Stomach (tissue), 9 donors: ENCODE results near the gene CAPN12. TPM values are rescaled to one million over a fixed set of nuclear protein-coding genes. Genes with fewer than 3 reads are reported as not detected.

Source experiments
- DNase-seq, 2 donors: peaks; one replicate each; pipeline versions ENCODE4 v3.0.0 to v3.0.0-alpha.2; 2013 to 2019
- H3K27ac ChIP-seq, 5 donors: fragments of 200-600 bp in 4 of 5; sonication (generic) in 4 of 5; one replicate each; pipeline ENCODE4 v1.5.1; 2013 to 2019; ENCODE audit warnings: mild to moderate bottlenecking in 1 of 5, moderate library complexity in 1 of 5
- H3K27me3 ChIP-seq, 3 donors: fragments of 200-600 bp; sonication (generic); one replicate each; pipeline ENCODE4 v1.5.1; 2017 to 2019; ENCODE audit warnings: mixed run types in 1 of 3
- H3K36me3 ChIP-seq, 4 donors: fragments of 200-600 bp; sonication (generic); 1 replicate in 3 of 4; 2 replicates in 1 of 4; pipeline ENCODE4 v1.5.1; 2016 to 2019
- H3K4me1 ChIP-seq, 4 donors: fragments of 200-600 bp; sonication (generic); one replicate each; pipeline ENCODE4 v1.5.1; 2016 to 2019
- H3K4me3 ChIP-seq, 4 donors: fragments of 200-600 bp; sonication (generic) in 3 of 4; one replicate each; pipeline ENCODE4 v1.5.1; 2016 to 2019; ENCODE audit warnings: mild to moderate bottlenecking in 1 of 4
- H3K9me3 ChIP-seq, 4 donors: fragments of 200-600 bp; sonication (generic); one replicate each; pipeline ENCODE4 v1.5.1; 2016 to 2019
- EP300 ChIP-seq: sonication (generic); formaldehyde crosslinking; IDR thresholded peaks from one replicate; pipeline ENCODE4 v1.6.1; 2017; ENCODE audit warnings: antibody characterized with exemption
- POLR2A ChIP-seq, 4 donors: fragments of 450-650 bp; IDR thresholded peaks; one replicate each; pipeline ENCODE4 v1.6.1; 2016; ENCODE audit warnings: antibody characterized with exemption in 4 of 4, control low read depth in 2 of 4, mild to moderate bottlenecking in 1 of 4, moderate library complexity in 1 of 4
- POLR2AphosphoS5 ChIP-seq, 3 donors: sonication (generic); formaldehyde crosslinking; IDR thresholded peaks; one replicate each; pipeline ENCODE4 v1.6.1; 2016; ENCODE audit warnings: antibody characterized with exemption in 3 of 3
- WGBS, 5 donors: extraction: QIAGEN DNeasy Blood & Tissue Kit in 3 of 5; methylation state at CpG; one replicate each; pipeline versions ENCODE4 v1.1.5 to v1.1.7; 2013 to 2018; 5-methylcytosine and 5-hydroxymethylcytosine counted together
- intact Hi-C: fragments of 100-400 bp; cut with DNase I; formaldehyde crosslinking; loops from one replicate; pipeline ENCODE4 v1.15.1; 2023; ENCODE audit warnings: low total_unique reads
- polyA plus RNA-seq, 3 donors: library from polyadenylated mRNA; stranded (reverse); fragments of 200-250 nt; gene quantifications; one replicate each; pipeline ENCODE4 v1.2.3, GENCODE V29; 2013
- total RNA-seq, 5 donors: library from RNA; depleted of rRNA; stranded (reverse); fragments of >200 nt; gene quantifications; one replicate each; pipeline versions ENCODE4 v1.1.0 to v1.2.3, GENCODE V29; 2014 to 2016
- TF ChIP-seq, protein P1 (sequence below), 7 experiments: fragments of 450-650 bp in 4 of 7; fragments of 200-600 bp in 3 of 7; sonication (generic) in 3 of 7; IDR thresholded peaks; one replicate each; pipeline ENCODE4 v1.5.1; 2016 to 2019; ENCODE audit warnings: antibody characterized with exemption in 7 of 7, control low read depth in 2 of 7, mild to moderate bottlenecking in 1 of 7
- donor health status: healthy with polysubstance abuse.
- donor health status: Bipolar disorder and iron deficiency.
- donor health status: healthy.

The CAPN12 gene
- total and polyA plus RNA-seq, 8 donors = 1.2 to 33.3 (median 5.6) TPM

DNA sequence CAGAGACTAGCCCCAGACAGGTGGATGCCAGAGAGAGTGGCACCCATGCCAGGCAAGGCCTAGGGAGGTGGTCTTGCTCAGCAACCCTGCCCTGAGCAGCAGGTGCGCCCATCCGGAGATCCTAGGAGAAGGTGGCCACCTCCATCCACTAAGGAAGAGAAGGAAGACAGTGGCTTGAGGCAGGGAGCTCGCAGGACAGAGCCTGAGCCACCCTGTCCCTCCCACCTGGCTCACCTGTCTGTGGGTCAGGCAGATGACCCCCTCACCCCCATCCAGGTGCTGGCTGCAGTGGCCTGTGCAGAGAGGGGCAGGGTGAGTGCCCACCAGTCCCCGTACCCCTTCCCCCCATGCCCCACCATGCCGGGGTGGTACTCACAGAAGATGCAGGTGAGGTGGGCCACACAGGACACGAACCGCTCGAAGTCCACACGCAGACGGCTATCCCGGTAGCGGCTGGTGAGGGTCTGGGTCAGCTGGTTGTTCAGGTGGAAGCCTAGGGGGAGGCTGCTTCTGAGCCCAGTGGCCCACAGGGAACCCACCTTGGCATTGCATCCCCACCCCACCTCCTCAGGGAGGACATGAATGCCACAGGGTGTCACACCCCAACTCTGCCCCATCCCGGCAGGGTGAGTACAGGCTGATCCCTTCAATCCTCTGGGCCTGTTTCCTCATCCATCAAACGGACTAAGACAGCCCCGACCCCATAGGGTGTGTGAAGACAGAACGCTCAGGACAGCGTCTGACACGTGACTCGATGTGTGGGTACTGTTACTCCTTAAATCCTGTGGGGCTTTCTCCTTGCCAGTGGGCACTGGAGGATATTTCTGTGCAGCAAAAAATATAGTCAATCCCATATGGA is 13.3 kb downstream of the CAPN12 start:
- no peak for TF ChIP-seq EP300
- Histone ChIP-seq H3K4me3 (no peak overlapping the region), H3K27ac (peak overlapping the region; percentile 81 to 93 (median 84)), H3K4me1 (peaks cover 32 to 82% (median 65%) of the 10 kb centered on the region in 4 donors), H3K27me3 (no peaks in the 10 kb centered on the region), H3K9me3 (no peaks in the 10 kb centered on the region), H3K36me3 (peaks cover 46 to 59% (median 58%) of the 10 kb centered on the region in 4 donors)
- WGBS, 5 donors = 65 to 82% (median 79%) methylated on average over 14 to 19 of the region's 19 CpGs
- intact Hi-C loops = no loop called here
- peak in 1 of 2 donors; percentile 17 for DNase-seq

DNA sequence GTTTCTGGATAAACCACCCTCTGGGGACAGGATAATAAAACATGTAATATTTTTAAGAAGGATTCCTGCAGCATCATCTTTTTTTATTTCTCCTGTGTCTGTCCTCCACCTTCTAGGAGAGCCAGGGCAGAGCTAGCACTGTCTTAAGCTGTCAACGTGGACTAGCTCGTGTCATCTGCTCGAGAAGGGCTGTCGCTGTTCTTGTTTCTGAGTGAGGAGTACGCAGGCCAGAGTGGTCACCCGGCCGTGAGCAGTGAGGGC is 13.9 kb downstream of the CAPN12 start:
- Histone ChIP-seq H3K27ac (peak overlapping the region; percentile 81 to 93 (median 84)), H3K9me3 (no peaks in the 10 kb centered on the region), H3K27me3 (no peaks in the 10 kb centered on the region), H3K4me3 (no peak overlapping the region), H3K4me1 (peaks cover 32 to 80% (median 66%) of the 10 kb centered on the region in 4 donors), H3K36me3 (peaks cover 51 to 65% (median 64%) of the 10 kb centered on the region in 4 donors)
- intact Hi-C loops = no loop called here
- WGBS, 5 donors = 79 to 85% (median 83%) methylated on average over 7 of the region's 7 CpGs
- no peak for TF ChIP-seq EP300
- no peak for TF ChIP-seq POLR2A (IDR thresholded peaks at IDR 0.05)
- TF ChIP-seq, protein P1, sequence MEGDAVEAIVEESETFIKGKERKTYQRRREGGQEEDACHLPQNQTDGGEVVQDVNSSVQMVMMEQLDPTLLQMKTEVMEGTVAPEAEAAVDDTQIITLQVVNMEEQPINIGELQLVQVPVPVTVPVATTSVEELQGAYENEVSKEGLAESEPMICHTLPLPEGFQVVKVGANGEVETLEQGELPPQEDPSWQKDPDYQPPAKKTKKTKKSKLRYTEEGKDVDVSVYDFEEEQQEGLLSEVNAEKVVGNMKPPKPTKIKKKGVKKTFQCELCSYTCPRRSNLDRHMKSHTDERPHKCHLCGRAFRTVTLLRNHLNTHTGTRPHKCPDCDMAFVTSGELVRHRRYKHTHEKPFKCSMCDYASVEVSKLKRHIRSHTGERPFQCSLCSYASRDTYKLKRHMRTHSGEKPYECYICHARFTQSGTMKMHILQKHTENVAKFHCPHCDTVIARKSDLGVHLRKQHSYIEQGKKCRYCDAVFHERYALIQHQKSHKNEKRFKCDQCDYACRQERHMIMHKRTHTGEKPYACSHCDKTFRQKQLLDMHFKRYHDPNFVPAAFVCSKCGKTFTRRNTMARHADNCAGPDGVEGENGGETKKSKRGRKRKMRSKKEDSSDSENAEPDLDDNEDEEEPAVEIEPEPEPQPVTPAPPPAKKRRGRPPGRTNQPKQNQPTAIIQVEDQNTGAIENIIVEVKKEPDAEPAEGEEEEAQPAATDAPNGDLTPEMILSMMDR (IDR thresholded peaks at IDR 0.05) = no peak
- TF ChIP-seq POLR2AphosphoS5 (IDR thresholded peaks at IDR 0.05) = no peak
- DNase-seq = no peak

DNA sequence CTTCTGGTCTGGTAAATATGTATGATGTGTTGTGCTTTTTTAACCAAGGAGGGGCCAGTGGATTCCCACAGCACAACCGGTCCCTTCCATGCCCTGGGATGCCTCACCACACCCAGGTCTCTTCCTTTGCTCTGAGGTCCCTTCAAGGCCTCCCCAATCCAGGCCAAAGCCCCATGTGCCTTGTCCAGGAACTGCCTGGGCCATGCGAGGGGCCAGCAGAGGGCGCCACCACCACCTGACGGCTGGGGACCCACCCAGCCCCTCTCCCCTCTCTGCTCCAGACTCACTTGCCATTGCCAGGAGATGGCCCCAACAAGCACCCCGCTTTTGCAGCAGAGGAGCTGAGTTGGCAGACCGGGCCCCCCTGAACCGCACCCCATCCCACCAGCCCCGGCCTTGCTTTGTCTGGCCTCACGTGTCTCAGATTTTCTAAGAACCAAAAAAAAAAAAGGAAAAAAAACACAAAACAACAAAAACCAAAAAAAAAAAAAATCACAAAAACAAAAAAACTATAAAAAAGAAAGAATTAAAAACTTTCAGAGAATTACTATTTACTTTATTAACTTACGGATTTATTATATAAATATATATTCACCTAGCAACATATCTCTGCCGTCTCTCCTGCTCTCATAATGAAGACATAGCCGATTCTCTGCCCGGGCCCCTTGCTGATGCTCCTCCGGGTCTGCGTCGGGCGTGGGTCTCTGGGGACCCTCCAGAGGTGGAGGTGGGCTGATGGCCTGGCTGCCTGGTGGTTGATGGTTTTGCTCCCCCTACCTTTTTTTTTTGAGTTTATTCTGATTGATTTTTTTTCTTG is 14.4 kb downstream of the CAPN12 start:
- Histone ChIP-seq H3K4me3 (no peak overlapping the region), H3K36me3 (peaks cover 56 to 70% (median 69%) of the 10 kb centered on the region in 4 donors), H3K27ac (peak overlapping the region; percentile 50 to 93 (median 84)), H3K9me3 (no peaks in the 10 kb centered on the region), H3K4me1 (peaks cover 32 to 75% (median 61%) of the 10 kb centered on the region in 4 donors), H3K27me3 (no peaks in the 10 kb centered on the region)
- intact Hi-C loops = no loop called here
- 67 to 70% (median 70%) methylated on average over 16 to 17 of the region's 17 CpGs for WGBS, 5 donors
- TF ChIP-seq POLR2A (IDR thresholded peaks at IDR 0.05) = no peak
- TF ChIP-seq EP300 = no peak
- peak in 1 of 3 donors; percentile 39 for TF ChIP-seq POLR2AphosphoS5 (IDR thresholded peaks at IDR 0.05)
- TF ChIP-seq, protein P1 (IDR thresholded peaks at IDR 0.05) = peak in 5 of 7 experiments; percentile 54 to 88 (median 69)
- peak; percentile 77 to 88 for DNase-seq

DNA sequence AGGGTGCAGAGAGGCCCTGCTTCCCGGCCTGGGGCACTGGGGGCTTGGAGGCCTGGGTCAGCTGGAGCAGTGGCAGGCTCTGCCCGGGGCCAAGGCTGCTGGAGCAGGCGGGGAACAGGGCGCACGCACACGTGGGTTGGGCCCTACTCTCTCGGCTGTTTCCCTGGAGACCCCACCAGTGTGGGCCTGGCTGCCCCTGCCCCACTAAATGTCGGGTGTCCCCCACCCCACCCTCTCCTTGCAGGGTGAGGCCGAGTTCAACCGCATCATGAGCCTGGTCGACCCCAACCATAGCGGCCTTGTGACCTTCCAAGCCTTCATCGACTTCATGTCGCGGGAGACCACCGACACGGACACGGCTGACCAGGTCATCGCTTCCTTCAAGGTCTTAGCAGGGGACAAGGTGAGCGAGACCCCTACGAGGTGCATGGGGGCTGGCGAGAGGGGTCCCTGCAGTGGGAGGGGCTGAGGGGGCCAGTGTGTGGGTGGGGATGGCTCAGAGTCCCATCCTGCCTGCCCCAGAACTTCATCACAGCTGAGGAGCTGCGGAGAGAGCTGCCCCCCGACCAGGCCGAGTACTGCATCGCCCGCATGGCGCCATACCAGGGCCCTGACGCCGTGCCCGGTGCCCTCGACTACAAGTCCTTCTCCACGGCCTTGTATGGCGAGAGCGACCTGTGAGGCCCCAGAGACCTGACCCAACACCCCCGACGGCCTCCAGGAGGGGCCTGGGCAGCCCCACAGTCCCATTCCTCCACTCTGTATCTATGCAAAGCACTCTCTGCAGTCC is 15.3 kb downstream of the CAPN12 start:
- Histone ChIP-seq H3K9me3 (no peaks in the 10 kb centered on the region), H3K4me1 (peaks cover 28 to 66% (median 52%) of the 10 kb centered on the region in 4 donors), H3K4me3 (no peak overlapping the region), H3K27ac (peak overlapping the region; percentile 9 to 93 (median 81)), H3K36me3 (peaks cover 65 to 80% (median 78%) of the 10 kb centered on the region in 4 donors), H3K27me3 (no peaks in the 10 kb centered on the region)
- 76 to 85% (median 80%) methylated on average over 21 to 37 of the region's 37 CpGs for WGBS, 5 donors
- TF ChIP-seq, protein P1 (IDR thresholded peaks at IDR 0.05) = no peak
- TF ChIP-seq POLR2A (IDR thresholded peaks at IDR 0.05) (no peak), EP300 (no peak), POLR2AphosphoS5 (IDR thresholded peaks at IDR 0.05) (no peak)
- DNase-seq = peak in 1 of 2 donors; percentile 13
- intact Hi-C loops = no loop called here
